SKM-1 treated with dmso at 0.1 percent for 144 hours (cell line): Measurements from ENCODE around the gene AKT2.

ENCODE experiments used
- DNase-seq: peaks from one replicate; lab custom pipeline; 2025; ENCODE audit not compliant: unreplicated experiment; lab: John Stamatoyannopoulos, UW

Gene AKT2

GRCh38 chr19:40192758-40193586 lies 92.2 kb downstream of the AKT2 start:
- DNase-seq: no peak

- peak; percentile 9 for DNase-seq
Measured at GRCh38 chr19:40191836-40192646, 93.1 kb downstream of the AKT2 start.

- DNase-seq: peak; percentile 27
Measured at GRCh38 chr19:40190891-40191835, 94.0 kb downstream of the AKT2 start, which contains the start of gene MAP3K10. TSS of gene MAP3K10 (plus strand) at chr19:40191426. CDS start at chr19:40192032, 606 bp downstream.

GRCh38 chr19:40184273-40184672 lies 100.9 kb downstream of the AKT2 start:
- DNase-seq: no peak
